ENCODE results near the gene AHSG.

Gene AHSG

GRCh38 chr3:186592682-186593081, 20.2 kb upstream of the AHSG start:
- no peak for DNase-seq (ENCODE audit: low read depth)

- no peak for DNase-seq (ENCODE audit: low read depth)
Measured at GRCh38 chr3:186593862-186594261, 19.0 kb upstream of the AHSG start.

- no peak for DNase-seq (ENCODE audit: low read depth)
Measured at GRCh38 chr3:186594591-186595113, 18.2 kb upstream of the AHSG start.

- DNase-seq (ENCODE audit: low read depth) = no peak
Measured at GRCh38 chr3:186596568-186597287, 16.1 kb upstream of the AHSG start.

GRCh38 chr3:186598108-186598784, 14.6 kb upstream of the AHSG start:
- DNase-seq (ENCODE audit: low read depth) = no peak

- no peak for DNase-seq (ENCODE audit: low read depth)
Measured at GRCh38 chr3:186598794-186599141, 14.1 kb upstream of the AHSG start.

GRCh38 chr3:186599142-186599784, 13.6 kb upstream of the AHSG start:
- no peak for DNase-seq (ENCODE audit: low read depth)

- DNase-seq (ENCODE audit: low read depth) = no peak
Measured at GRCh38 chr3:186599785-186600166, 13.1 kb upstream of the AHSG start.

- DNase-seq (ENCODE audit: low read depth) = no peak
Measured at GRCh38 chr3:186600896-186601295, 12.0 kb upstream of the AHSG start.

- DNase-seq (ENCODE audit: low read depth) = no peak
Measured at GRCh38 chr3:186603159-186603558, 9.7 kb upstream of the AHSG start.

GRCh38 chr3:186605078-186605477, 7.8 kb upstream of the AHSG start:
- no peak for DNase-seq (ENCODE audit: low read depth)

- DNase-seq (ENCODE audit: low read depth) = no peak
Measured at GRCh38 chr3:186605561-186606545, 7.0 kb upstream of the AHSG start.

GRCh38 chr3:186608624-186609215, 4.1 kb upstream of the AHSG start:
- DNase-seq (ENCODE audit: low read depth) = no peak

- DNase-seq (ENCODE audit: low read depth) = no peak
Measured at GRCh38 chr3:186609247-186609868, 3.5 kb upstream of the AHSG start.

GRCh38 chr3:186612065-186612464, 795 bp upstream of the AHSG start:
- no peak for DNase-seq (ENCODE audit: low read depth)

- no peak for DNase-seq (ENCODE audit: low read depth)
Measured at GRCh38 chr3:186613637-186614265, 891 bp downstream of the AHSG start.

GRCh38 chr3:186614266-186614596, 1.4 kb downstream of the AHSG start:
- no peak for DNase-seq (ENCODE audit: low read depth)

GRCh38 chr3:186614597-186615483, 2.0 kb downstream of the AHSG start:
- DNase-seq (ENCODE audit: low read depth) = peak; percentile 59

GRCh38 chr3:186616299-186616617, 3.4 kb downstream of the AHSG start:
- no peak for DNase-seq (ENCODE audit: low read depth)

All from stimulated activated CD8-positive, alpha-beta memory T cell treated with anti-CD3 and anti-CD28 coated beads, Interleukin-4, amount 100 ng/mL, for 24 hours (primary cell).